IMR-90 (cell line): Measurements from ENCODE around the gene FBXO31. TPM values are rescaled to one million over a fixed set of nuclear protein-coding genes. Genes with fewer than 3 reads are reported as not detected.

ENCODE experiments used
- ATAC-seq: fragments of 200-7000 bp; cut with Tn5 transposase; 2 replicates; pipeline ENCODE4 v1.9.1; 2020; ENCODE audit warnings: low read depth, mild to moderate bottlenecking, moderate library complexity
- BruUV-seq: library from RNA; stranded (reverse); fragments of 400-500 nt; replicated peaks from 2 replicates; lab custom pipeline; 2021; lab: Mats Ljungman, UMichigan
- CTCF ChIA-PET: fragments of 300-600 bp; formaldehyde crosslinking; extraction: SDS; loops from one replicate; lab custom pipeline; 2021; ENCODE audit warnings: antibody characterized with exemption; lab: Yijun Ruan, JAX
- POLR2A ChIA-PET: fragments of 300-600 bp; sonication (Branson Sonifier 250); formaldehyde crosslinking; loops from one replicate; lab custom pipeline; 2022; ENCODE audit warnings: antibody characterized with exemption; ENCODE audit not compliant: unreplicated experiment; lab: Charles Lee
- DNase-seq: peaks from one replicate; pipeline ENCODE4 v3.0.0; 2013
- H2AFZ ChIP-seq: replicated peaks from 2 replicates; pipeline ENCODE3; 2013; ENCODE audit warnings: low read length, mild to moderate bottlenecking; ENCODE audit not compliant: poor library complexity
- H2AK5ac ChIP-seq: 2 replicates; pipeline ENCODE4 v1.6.1; 2013; ENCODE audit warnings: low read depth, low read length, inconsistent platforms
- H2AK9ac ChIP-seq: replicated peaks from 2 replicates; pipeline ENCODE3; 2013; ENCODE audit warnings: mild to moderate bottlenecking, low read depth, low read length, moderate library complexity; ENCODE audit not compliant: poor library complexity
- H2BK120ac ChIP-seq: 2 replicates; pipeline ENCODE4 v1.6.1; 2013; ENCODE audit warnings: low read depth, low read length, inconsistent platforms
- H2BK15ac ChIP-seq: 3 replicates; pipeline ENCODE4 v1.6.1; 2013; ENCODE audit warnings: low read depth, low read length, inconsistent platforms
- H2BK20ac ChIP-seq: 2 replicates; pipeline ENCODE4 v1.6.1; 2013; ENCODE audit warnings: low read depth, mild to moderate bottlenecking, inconsistent platforms, low read length, moderate library complexity
- H2BK5ac ChIP-seq: 2 replicates; pipeline ENCODE4 v1.6.1; 2013; ENCODE audit warnings: mild to moderate bottlenecking, low read depth, low read length, inconsistent platforms; ENCODE audit not compliant: poor library complexity, severe bottlenecking
- H3K14ac ChIP-seq: replicated peaks from 2 replicates; pipeline ENCODE4 v1.6.1; 2013; ENCODE audit warnings: low read depth, low read length, inconsistent platforms
- H3K18ac ChIP-seq: 2 replicates; pipeline ENCODE4 v1.6.1; 2013; ENCODE audit warnings: low read depth, low read length, control low read depth
- H3K23ac ChIP-seq: 2 replicates; pipeline ENCODE4 v1.6.1; 2013; ENCODE audit warnings: low read depth, low read length, inconsistent platforms
- H3K27ac ChIP-seq: 2 replicates; pipeline ENCODE4 v1.5.1; 2013; ENCODE audit warnings: mild to moderate bottlenecking, control low read depth, low read length; ENCODE audit not compliant: insufficient read depth
- H3K27me3 ChIP-seq: 2 replicates; pipeline ENCODE4 v1.6.1; 2013; ENCODE audit warnings: low read length; ENCODE audit not compliant: control insufficient read depth, insufficient read depth
- H3K36me3 ChIP-seq: 2 replicates; pipeline ENCODE4 v1.6.1; 2013; ENCODE audit warnings: low read length, mixed read lengths; ENCODE audit not compliant: control insufficient read depth, insufficient read depth
- H3K4ac ChIP-seq: 2 replicates; pipeline ENCODE4 v1.6.1; 2013; ENCODE audit warnings: low read depth, low read length, inconsistent platforms
- H3K4me1 ChIP-seq: 2 replicates; pipeline ENCODE4 v1.6.1; 2013; ENCODE audit warnings: low read length, mixed read lengths; ENCODE audit not compliant: control insufficient read depth, insufficient read depth
- H3K4me2 ChIP-seq: 2 replicates; pipeline ENCODE4 v1.6.1; 2013; ENCODE audit warnings: low read depth, mild to moderate bottlenecking, control low read depth, low read length, moderate library complexity
- H3K4me3 ChIP-seq: 2 replicates; pipeline ENCODE4 v1.5.1; 2013; ENCODE audit warnings: low read depth, mild to moderate bottlenecking, control low read depth, low read length, moderate library complexity; ENCODE audit not compliant: insufficient read depth
- H3K56ac ChIP-seq: 2 replicates; pipeline ENCODE4 v1.6.1; 2013; ENCODE audit warnings: low read length, inconsistent platforms; ENCODE audit not compliant: insufficient read depth; ENCODE audit errors: extremely low read depth
- H3K79me1 ChIP-seq, 2 experiments: 2 replicates each; pipeline ENCODE4 v1.6.1; 2013; ENCODE audit warnings: low read length in 2 of 2, inconsistent platforms in 1 of 2, low read depth in 1 of 2
- H3K9ac ChIP-seq: 2 replicates; pipeline ENCODE4 v1.6.1; 2013; ENCODE audit warnings: low read depth, low read length, control low read depth
- H3K9me1 ChIP-seq: 2 replicates; pipeline ENCODE4 v1.6.1; 2013; ENCODE audit warnings: low read length, inconsistent platforms; ENCODE audit not compliant: insufficient read depth
- H3K9me3 ChIP-seq: 2 replicates; pipeline ENCODE4 v1.6.1; 2013; ENCODE audit warnings: low read length; ENCODE audit not compliant: control insufficient read depth, insufficient read depth
- H4K20me1 ChIP-seq: 2 replicates; pipeline ENCODE4 v1.6.1; 2013; ENCODE audit warnings: low read length, inconsistent platforms; ENCODE audit not compliant: insufficient read depth
- H4K5ac ChIP-seq: 2 replicates; pipeline ENCODE4 v1.6.1; 2013; ENCODE audit warnings: mild to moderate bottlenecking, low read depth, low read length, control low read depth
- H4K8ac ChIP-seq, 2 experiments: 2 replicates each; pipeline ENCODE4 v1.6.1; 2013; ENCODE audit warnings: low read depth in 2 of 2, low read length in 2 of 2, control low read depth in 1 of 2, inconsistent platforms in 1 of 2
- H4K91ac ChIP-seq: 2 replicates; pipeline ENCODE4 v1.6.1; 2013; ENCODE audit warnings: low read depth, low read length, inconsistent platforms; ENCODE audit not compliant: insufficient read depth
- BHLHE40 ChIP-seq: fragments of 150-350 bp; IDR thresholded peaks from 2 replicates; pipeline ENCODE4 v1.6.1; 2016; ENCODE audit warnings: mild to moderate bottlenecking, low read depth, low read length
- CHD1 ChIP-seq: IDR thresholded peaks from 2 replicates; pipeline ENCODE4 v1.6.1; 2012; ENCODE audit warnings: low read depth, low read length, improper control_type of control experiment
- MAFK ChIP-seq: IDR thresholded peaks from 2 replicates; pipeline ENCODE4 v1.6.1; 2012; ENCODE audit warnings: low read depth, low read length, improper control_type of control experiment
- MAZ ChIP-seq: IDR thresholded peaks from 2 replicates; pipeline ENCODE4 v1.6.1; 2012; ENCODE audit warnings: low read depth, mild to moderate bottlenecking, low read length, improper control_type of control experiment, moderate library complexity, borderline replicate concordance
- MXI1 ChIP-seq: IDR thresholded peaks from 2 replicates; pipeline ENCODE4 v1.6.1; 2012; ENCODE audit warnings: low read depth, mild to moderate bottlenecking, low read length, moderate library complexity, borderline replicate concordance
- NFE2L2 ChIP-seq: fragments of 150-350 bp; IDR thresholded peaks from 2 replicates; pipeline ENCODE4 v1.6.1; 2016; ENCODE audit warnings: low read depth, mild to moderate bottlenecking, low read length
- POLR2A ChIP-seq: IDR thresholded peaks from 2 replicates; pipeline ENCODE4 v1.6.1; 2012; ENCODE audit warnings: mild to moderate bottlenecking, low read depth, low read length
- RCOR1 ChIP-seq: IDR thresholded peaks from 2 replicates; pipeline ENCODE4 v1.6.1; 2012; ENCODE audit warnings: mild to moderate bottlenecking, low read length, improper control_type of control experiment; ENCODE audit not compliant: insufficient replicate concordance
- RFX5 ChIP-seq: IDR thresholded peaks from 2 replicates; pipeline ENCODE4 v1.8.0; 2012; ENCODE audit warnings: low read depth, mild to moderate bottlenecking, low read length, moderate library complexity
- WGBS, 2 experiments: methylation state at CpG; one replicate each; pipeline versions ENCODE4 v1.1.5 to v1.1.7; 2013; ENCODE audit warnings: missing lambda C conversion rate in 2 of 2; ENCODE audit not compliant: insufficient read length in 1 of 2; ENCODE audit errors: extremely low coverage in 2 of 2; 5-methylcytosine and 5-hydroxymethylcytosine counted together
- dilution Hi-C: fragments of 300-500 bp; cut with HindIII; formaldehyde crosslinking; loops from one replicate; pipeline ENCODE4 v1.14.3; 2018; ENCODE audit warnings: low sequenced_read_pairs; ENCODE audit not compliant: unreplicated experiment
- in situ Hi-C: fragments of 300-500 bp; cut with MboI; formaldehyde crosslinking; loops from 3 replicates; pipeline ENCODE4 v1.14.3; 2019; ENCODE audit warnings: low sequenced_read_pairs, inconsistent platforms, mixed read lengths
- intact Hi-C: fragments of 100-400 bp; cut with micrococcal nuclease; formaldehyde crosslinking; loops from 2 replicates; pipeline ENCODE4 v1.10.0; 2022
- polyA plus RNA-seq, 3 experiments: library from polyadenylated mRNA; depleted of rRNA; stranded (reverse); fragments of >200 nt; gene quantifications; 2 replicates each; pipeline ENCODE4 v1.2.3, GENCODE V29; 2012; ENCODE audit warnings: low replicate concordance in 1 of 3
- total RNA-seq: library from RNA; depleted of rRNA; stranded (reverse); fragments of >200 nt; gene quantifications from 2 replicates; pipeline ENCODE4 v1.2.3, GENCODE V29; 2012
- TF ChIP-seq, protein P1 (sequence below): conservative IDR thresholded peaks from 2 replicates; pipeline ENCODE4 v1.5.1; 2012; ENCODE audit warnings: mild to moderate bottlenecking, low read depth, low read length, improper control_type of control experiment

FBXO31 gene
- total and polyA plus RNA-seq, 2 of the 4 experiments (the other 2 are of a cell fraction), result 10.4 to 16.9 TPM

DNA sequence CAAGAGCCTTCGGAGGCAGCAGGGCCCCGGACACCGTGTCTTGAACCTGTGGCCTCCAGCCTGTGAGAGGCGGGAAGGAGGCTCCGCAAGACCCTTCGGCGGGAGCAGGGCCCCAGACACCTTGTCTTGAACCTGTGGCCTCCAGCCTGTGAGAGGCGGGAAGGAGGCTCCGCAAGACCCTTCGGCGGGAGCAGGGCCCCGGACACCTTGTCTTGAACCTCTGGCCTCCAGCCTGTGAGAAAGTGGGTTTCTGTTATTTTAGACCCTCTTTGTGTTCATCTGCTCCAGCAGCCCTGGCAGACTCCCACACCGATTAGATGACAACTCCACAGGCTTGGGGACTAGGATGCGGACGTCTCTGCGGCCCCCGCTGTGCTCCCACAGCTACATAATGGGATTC lies 30.0 kb downstream of the FBXO31 start:
- CTCF ChIA-PET, result no interaction called here
- TF ChIP-seq RCOR1 (no peak), NFE2L2 (no peak), MAZ (no peak), BHLHE40 (no peak), CHD1 (no peak), MXI1 (no peak), MAFK (no peak), RFX5 (no peak), POLR2A (no peak)
- TF ChIP-seq, protein P1, sequence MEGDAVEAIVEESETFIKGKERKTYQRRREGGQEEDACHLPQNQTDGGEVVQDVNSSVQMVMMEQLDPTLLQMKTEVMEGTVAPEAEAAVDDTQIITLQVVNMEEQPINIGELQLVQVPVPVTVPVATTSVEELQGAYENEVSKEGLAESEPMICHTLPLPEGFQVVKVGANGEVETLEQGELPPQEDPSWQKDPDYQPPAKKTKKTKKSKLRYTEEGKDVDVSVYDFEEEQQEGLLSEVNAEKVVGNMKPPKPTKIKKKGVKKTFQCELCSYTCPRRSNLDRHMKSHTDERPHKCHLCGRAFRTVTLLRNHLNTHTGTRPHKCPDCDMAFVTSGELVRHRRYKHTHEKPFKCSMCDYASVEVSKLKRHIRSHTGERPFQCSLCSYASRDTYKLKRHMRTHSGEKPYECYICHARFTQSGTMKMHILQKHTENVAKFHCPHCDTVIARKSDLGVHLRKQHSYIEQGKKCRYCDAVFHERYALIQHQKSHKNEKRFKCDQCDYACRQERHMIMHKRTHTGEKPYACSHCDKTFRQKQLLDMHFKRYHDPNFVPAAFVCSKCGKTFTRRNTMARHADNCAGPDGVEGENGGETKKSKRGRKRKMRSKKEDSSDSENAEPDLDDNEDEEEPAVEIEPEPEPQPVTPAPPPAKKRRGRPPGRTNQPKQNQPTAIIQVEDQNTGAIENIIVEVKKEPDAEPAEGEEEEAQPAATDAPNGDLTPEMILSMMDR, result no peak
- Histone ChIP-seq H3K14ac (no peak overlapping the region), H3K4me2 (no peak overlapping the region), H4K91ac (no peak overlapping the region), H3K4ac (no peak overlapping the region), H2BK15ac (no peak overlapping the region), H2AK9ac (no peak overlapping the region), H3K56ac (no peak overlapping the region), H4K20me1 (peaks cover 19% of the 10 kb centered on the region), H2BK20ac (no peak overlapping the region), H3K79me1 (peaks cover 4 to 32% of the 10 kb centered on the region in 2 experiments; a peak in 3 of 4 replicates), H3K18ac (no peak overlapping the region), H2BK120ac (no peak overlapping the region), H3K27ac (no peak overlapping the region), H4K5ac (no peak overlapping the region), H2BK5ac (no peak overlapping the region), H3K36me3 (peaks cover 14% of the 10 kb centered on the region), H2AFZ (no peak overlapping the region), H3K9me1 (peaks cover 10% of the 10 kb centered on the region; the same call in 1 of the 2 replicates), H3K23ac (no peak overlapping the region), H3K4me3 (no peak overlapping the region), H2AK5ac (no peak overlapping the region), H3K9me3 (no peaks in the 10 kb centered on the region), H3K9ac (no peak overlapping the region), H3K27me3 (no peaks in the 10 kb centered on the region), H4K8ac (no peak overlapping the region), H3K4me1 (peaks cover 4% of the 10 kb centered on the region; the same call in 1 of the 2 replicates)
- no TSS peak for BruUV-seq
- POLR2A ChIA-PET, result no interaction called here
- ATAC-seq, result no peak
- dilution Hi-C loops (no loop called here), intact Hi-C loops (no loop called here), in situ Hi-C loops (no loop called here)
- 81% methylated on average over 7 of the region's 17 CpGs; no CpG with 5 or more reads in 1 of the 2 experiments for WGBS, 2 experiments
- DNase-seq, result no peak
